Colon (tissue), 2 donors: ENCODE results near the gene THYN1.
"Not testable (repeated sequence)": the region's sequence is repeated elsewhere in the genome, so short reads cannot be mapped to it uniquely, and the experiment has no call there.

Experiments
- FAIRE-seq: peaks from 2 replicates; lab custom pipeline; 2012; peaks lifted over from hg19 to GRCh38; lab: Jason Lieb, UNC
- donor health status: control.
- donor health status: control.

The THYN1 gene

GRCh38 chr11:134275188-134275533 is 22.0 kb upstream of the THYN1 start:
- FAIRE-seq, result no peak

- FAIRE-seq, result no peak
Observed at GRCh38 chr11:134273317-134273712, 20.2 kb upstream of the THYN1 start.

GRCh38 chr11:134272381-134273316 is 19.5 kb upstream of the THYN1 start:
- FAIRE-seq, result no peak

- no peak for FAIRE-seq
Observed at GRCh38 chr11:134271978-134272377, 18.8 kb upstream of the THYN1 start.

- no peak for FAIRE-seq
Observed at GRCh38 chr11:134270250-134270714, 17.1 kb upstream of the THYN1 start.

- no peak for FAIRE-seq
Observed at GRCh38 chr11:134267966-134268365, 14.8 kb upstream of the THYN1 start.

- FAIRE-seq, result no peak
Observed at GRCh38 chr11:134267461-134267860, 14.3 kb upstream of the THYN1 start.

- FAIRE-seq, result no peak
Observed at GRCh38 chr11:134266841-134267251, 13.7 kb upstream of the THYN1 start.

GRCh38 chr11:134266440-134266839 is 13.3 kb upstream of the THYN1 start:
- FAIRE-seq, result no peak

GRCh38 chr11:134264966-134265764 is 12.0 kb upstream of the THYN1 start:
- FAIRE-seq, result no peak

- FAIRE-seq, result no peak
Observed at GRCh38 chr11:134261626-134262488, 8.7 kb upstream of the THYN1 start.

- FAIRE-seq, result no peak
Observed at GRCh38 chr11:134260983-134261382, 7.8 kb upstream of the THYN1 start.

GRCh38 chr11:134260503-134260902 is 7.4 kb upstream of the THYN1 start:
- FAIRE-seq, result no peak

- no peak for FAIRE-seq
Observed at GRCh38 chr11:134258577-134258976, 5.4 kb upstream of the THYN1 start.

- no peak for FAIRE-seq
Observed at GRCh38 chr11:134257101-134257500, 3.9 kb upstream of the THYN1 start.

- FAIRE-seq, result not testable (repeated sequence)
Observed at GRCh38 chr11:134255184-134255561, 2.0 kb upstream of the THYN1 start.

GRCh38 chr11:134254433-134255183 is 1.5 kb upstream of the THYN1 start:
- FAIRE-seq, result no peak

- FAIRE-seq, result no peak
Observed at GRCh38 chr11:134252346-134253187, 585 bp downstream of the THYN1 start.

- FAIRE-seq, result no peak
Observed at GRCh38 chr11:134250675-134251074, 2.5 kb downstream of the THYN1 start.

- no peak for FAIRE-seq
Observed at GRCh38 chr11:134250246-134250645, 2.9 kb downstream of the THYN1 start.
